NCI-H187 treated with DMSO at 0.1 percent for 48 hours (cell line): ENCODE results near the gene SRGAP3.
"Not testable (repeated sequence)": the region's sequence is repeated elsewhere in the genome, so short reads cannot be mapped to it uniquely, and the experiment has no call there.

Experiments used
- DNase-seq: peaks from one replicate; lab custom pipeline; 2025; lab: John Stamatoyannopoulos, UW

SRGAP3 gene

GRCh38 chr3:9249273-9250192 is at the start of gene SRGAP3:
TSS of gene SRGAP3 (minus strand) at chr3:9249646. CDS start at chr3:9248951, 695 bp downstream.
- DNase-seq = peak; percentile 44

- no peak for DNase-seq
Observed at GRCh38 chr3:9298236-9298635, 48.8 kb upstream of the SRGAP3 start.

GRCh38 chr3:9296241-9296640 is 46.8 kb upstream of the SRGAP3 start:
- DNase-seq = no peak

- no peak for DNase-seq
Observed at GRCh38 chr3:9295007-9295406, 45.6 kb upstream of the SRGAP3 start.

- not testable (repeated sequence) for DNase-seq
Observed at GRCh38 chr3:9293953-9294352, 44.5 kb upstream of the SRGAP3 start.

- DNase-seq = no peak
Observed at GRCh38 chr3:9293076-9293475, 43.6 kb upstream of the SRGAP3 start.

GRCh38 chr3:9292516-9292915 is 43.1 kb upstream of the SRGAP3 start:
- no peak for DNase-seq

GRCh38 chr3:9291821-9292410 is 42.5 kb upstream of the SRGAP3 start:
- DNase-seq = no peak

GRCh38 chr3:9290566-9290965 is 41.1 kb upstream of the SRGAP3 start:
- DNase-seq = no peak

GRCh38 chr3:9281533-9281932 is 32.1 kb upstream of the SRGAP3 start:
- not testable (repeated sequence) for DNase-seq

GRCh38 chr3:9280451-9281219 is 31.2 kb upstream of the SRGAP3 start:
- no peak for DNase-seq

GRCh38 chr3:9279966-9280365 is 30.5 kb upstream of the SRGAP3 start:
- DNase-seq = no peak

- DNase-seq = no peak
Observed at GRCh38 chr3:9278498-9278897, 29.1 kb upstream of the SRGAP3 start.

GRCh38 chr3:9278085-9278484 is 28.6 kb upstream of the SRGAP3 start:
- no peak for DNase-seq

GRCh38 chr3:9276761-9277370 is 27.4 kb upstream of the SRGAP3 start:
- no peak for DNase-seq

GRCh38 chr3:9271903-9272302 is 22.5 kb upstream of the SRGAP3 start:
- DNase-seq = no peak

- no peak for DNase-seq
Observed at GRCh38 chr3:9270704-9271103, 21.3 kb upstream of the SRGAP3 start.

- no peak for DNase-seq
Observed at GRCh38 chr3:9266716-9267115, 17.3 kb upstream of the SRGAP3 start.

GRCh38 chr3:9260305-9260704 is 10.9 kb upstream of the SRGAP3 start:
- DNase-seq = no peak

- no peak for DNase-seq
Observed at GRCh38 chr3:9257092-9257491, 7.6 kb upstream of the SRGAP3 start.

GRCh38 chr3:9255976-9256375 is 6.5 kb upstream of the SRGAP3 start:
- DNase-seq = no peak

- no peak for DNase-seq
Observed at GRCh38 chr3:9254764-9255163, 5.3 kb upstream of the SRGAP3 start.
